ENCODE data around the gene SON.

SON gene

DNA sequence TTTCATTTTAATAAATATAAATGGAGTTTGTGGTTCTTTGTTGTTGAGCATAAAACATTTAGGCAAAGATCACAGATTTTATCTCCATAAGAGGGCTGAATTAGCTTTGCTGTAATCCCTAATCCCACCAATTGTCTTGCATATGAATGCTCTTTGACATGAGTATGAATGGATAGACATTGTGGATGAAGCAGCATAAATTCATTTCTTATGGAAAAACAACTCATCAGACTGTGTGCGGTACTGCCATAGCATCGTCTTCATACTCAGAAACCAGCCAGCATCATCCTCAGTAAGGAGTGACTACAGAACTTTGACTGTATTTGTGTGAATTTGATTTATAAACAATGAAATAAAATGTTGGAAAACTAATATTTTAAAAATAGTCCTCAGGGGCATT, 19.6 kb downstream of the SON start:
- Histone ChIP-seq H3K27me3 (ENCODE audit: low read depth, low read length) (no peaks in the 10 kb centered on the region), H3K27ac (ENCODE audit: low read length) (no peak overlapping the region), H3K9me3 (ENCODE audit: insufficient read depth, low read length) (no peaks in the 10 kb centered on the region), H3K4me3 (ENCODE audit: low read length) (no peak overlapping the region), H4K20me1 (ENCODE audit: insufficient read depth, low read length) (peaks cover 40% of the 10 kb centered on the region), H3K9ac (ENCODE audit: low read length) (no peak overlapping the region), H3K36me3 (replicated peaks; ENCODE audit: low read depth, low read length) (peaks cover 60% of the 10 kb centered on the region), H3K79me2 (ENCODE audit: low read length) (peaks cover 68% of the 10 kb centered on the region), H3K4me2 (ENCODE audit: low read length) (no peak overlapping the region), H2AFZ (ENCODE audit: low read depth, low read length) (no peak overlapping the region), H3K4me1 (ENCODE audit: low read length) (no peaks in the 10 kb centered on the region)
- TF ChIP-seq EZH2phosphoT487 (IDR thresholded peaks at IDR 0.05; ENCODE audit: low read depth) = no peak
- TF ChIP-seq, protein P1, sequence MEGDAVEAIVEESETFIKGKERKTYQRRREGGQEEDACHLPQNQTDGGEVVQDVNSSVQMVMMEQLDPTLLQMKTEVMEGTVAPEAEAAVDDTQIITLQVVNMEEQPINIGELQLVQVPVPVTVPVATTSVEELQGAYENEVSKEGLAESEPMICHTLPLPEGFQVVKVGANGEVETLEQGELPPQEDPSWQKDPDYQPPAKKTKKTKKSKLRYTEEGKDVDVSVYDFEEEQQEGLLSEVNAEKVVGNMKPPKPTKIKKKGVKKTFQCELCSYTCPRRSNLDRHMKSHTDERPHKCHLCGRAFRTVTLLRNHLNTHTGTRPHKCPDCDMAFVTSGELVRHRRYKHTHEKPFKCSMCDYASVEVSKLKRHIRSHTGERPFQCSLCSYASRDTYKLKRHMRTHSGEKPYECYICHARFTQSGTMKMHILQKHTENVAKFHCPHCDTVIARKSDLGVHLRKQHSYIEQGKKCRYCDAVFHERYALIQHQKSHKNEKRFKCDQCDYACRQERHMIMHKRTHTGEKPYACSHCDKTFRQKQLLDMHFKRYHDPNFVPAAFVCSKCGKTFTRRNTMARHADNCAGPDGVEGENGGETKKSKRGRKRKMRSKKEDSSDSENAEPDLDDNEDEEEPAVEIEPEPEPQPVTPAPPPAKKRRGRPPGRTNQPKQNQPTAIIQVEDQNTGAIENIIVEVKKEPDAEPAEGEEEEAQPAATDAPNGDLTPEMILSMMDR (IDR thresholded peaks at IDR 0.05; ENCODE audit: low read depth, low read length) = no peak

DNA sequence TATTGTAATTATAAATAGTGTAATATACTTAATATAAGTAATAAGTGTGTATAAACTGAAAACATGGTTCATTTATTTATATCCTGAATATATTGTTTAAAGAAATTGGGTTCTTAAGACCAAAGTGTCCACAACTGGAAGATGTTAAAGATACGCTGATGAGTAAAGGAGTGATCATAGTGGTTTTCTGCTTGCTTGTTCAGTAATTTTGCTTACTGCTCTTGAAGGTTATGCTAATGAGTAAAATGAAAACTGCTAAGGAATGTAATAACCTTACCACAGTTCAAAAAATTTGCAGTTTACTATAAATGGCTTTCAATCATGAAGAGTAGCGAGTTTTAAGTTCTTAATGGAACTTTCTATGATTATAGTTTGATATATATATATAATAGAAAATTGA, 23.7 kb downstream of the SON start:
- TF ChIP-seq EZH2phosphoT487 (IDR thresholded peaks at IDR 0.05; ENCODE audit: low read depth) = no peak
- TF ChIP-seq, protein P1 (IDR thresholded peaks at IDR 0.05; ENCODE audit: low read depth, low read length) = no peak
- no peaks in the 10 kb centered on the region for H3K27me3 ChIP-seq (ENCODE audit: low read depth, low read length)
- peaks cover 43% of the 10 kb centered on the region for H3K36me3 ChIP-seq (replicated peaks; ENCODE audit: low read depth, low read length)
- H3K4me3 ChIP-seq (ENCODE audit: low read length) = no peak overlapping the region
- no peak overlapping the region for H3K27ac ChIP-seq (ENCODE audit: low read length)
- no peak overlapping the region for H3K9ac ChIP-seq (ENCODE audit: low read length)
- no peak overlapping the region for H3K4me2 ChIP-seq (ENCODE audit: low read length)
- no peaks in the 10 kb centered on the region for H3K4me1 ChIP-seq (ENCODE audit: low read length)
- 0 out of 2 replicates have a peak, but pooled peaks cover 5% of the 10 kb centered on the region for H4K20me1 ChIP-seq (ENCODE audit: insufficient read depth, low read length)
- H3K9me3 ChIP-seq (ENCODE audit: insufficient read depth, low read length) = no peaks in the 10 kb centered on the region
- H2AFZ ChIP-seq (ENCODE audit: low read depth, low read length) = no peak overlapping the region
- H3K79me2 ChIP-seq (ENCODE audit: low read length) = peaks cover 52% of the 10 kb centered on the region

DNA sequence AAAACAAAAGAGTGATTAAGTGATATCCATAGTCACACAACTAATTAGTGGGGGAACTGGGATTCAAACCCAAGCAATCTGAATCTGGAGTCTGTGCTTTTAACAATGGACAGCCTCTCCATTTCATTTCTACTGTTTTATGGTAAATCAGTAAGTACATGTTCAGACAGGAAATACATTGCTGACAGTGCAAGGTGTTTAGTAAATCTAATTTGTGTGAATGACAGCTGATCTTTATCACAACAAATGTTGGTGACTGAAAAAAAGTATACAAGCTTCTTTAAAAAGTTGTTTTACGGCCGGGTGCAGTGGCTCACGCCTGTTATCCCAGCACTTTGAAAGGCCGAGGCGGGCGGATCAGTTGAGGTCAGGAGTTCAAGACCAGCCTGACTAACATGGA, 25.1 kb downstream of the SON start:
- Histone ChIP-seq H3K4me2 (ENCODE audit: low read length) (no peak overlapping the region), H2AFZ (ENCODE audit: low read depth, low read length) (no peak overlapping the region), H3K4me3 (ENCODE audit: low read length) (no peak overlapping the region), H3K27me3 (ENCODE audit: low read depth, low read length) (no peaks in the 10 kb centered on the region), H3K27ac (ENCODE audit: low read length) (no peak overlapping the region), H3K36me3 (replicated peaks; ENCODE audit: low read depth, low read length) (peaks cover 49% of the 10 kb centered on the region), H4K20me1 (ENCODE audit: insufficient read depth, low read length) (no peaks in the 10 kb centered on the region), H3K79me2 (ENCODE audit: low read length) (peaks cover 51% of the 10 kb centered on the region), H3K4me1 (ENCODE audit: low read length) (no peaks in the 10 kb centered on the region), H3K9me3 (ENCODE audit: insufficient read depth, low read length) (no peaks in the 10 kb centered on the region), H3K9ac (ENCODE audit: low read length) (no peak overlapping the region)
- TF ChIP-seq EZH2phosphoT487 (IDR thresholded peaks at IDR 0.05; ENCODE audit: low read depth) = no peak
- TF ChIP-seq, protein P1 (IDR thresholded peaks at IDR 0.05; ENCODE audit: low read depth, low read length) = no peak

DNA sequence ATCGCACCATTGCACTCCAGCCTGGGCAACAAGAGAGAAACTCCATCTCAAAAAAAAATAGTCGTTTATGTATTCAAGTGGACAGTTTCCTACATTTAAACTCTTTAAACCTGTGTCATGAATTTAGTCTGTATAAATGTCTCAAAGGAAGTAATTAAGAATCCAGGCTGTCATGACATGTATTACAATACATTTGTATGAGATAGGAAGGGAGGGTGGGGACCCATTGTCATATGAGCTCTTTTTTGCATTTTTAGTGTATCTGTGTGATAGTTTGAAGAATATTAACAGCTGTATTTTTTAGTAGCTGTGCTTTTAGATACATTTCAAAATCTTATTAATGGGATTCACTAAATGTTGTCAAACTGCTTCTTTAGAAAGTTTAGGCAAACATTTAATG, 25.6 kb downstream of the SON start:
- TF ChIP-seq, protein P1 (IDR thresholded peaks at IDR 0.05; ENCODE audit: low read depth, low read length) = no peak
- no peak for TF ChIP-seq EZH2phosphoT487 (IDR thresholded peaks at IDR 0.05; ENCODE audit: low read depth)
- no peak overlapping the region for H3K9ac ChIP-seq (ENCODE audit: low read length)
- H3K4me3 ChIP-seq (ENCODE audit: low read length) = no peak overlapping the region
- no peaks in the 10 kb centered on the region for H3K9me3 ChIP-seq (ENCODE audit: insufficient read depth, low read length)
- H4K20me1 ChIP-seq (ENCODE audit: insufficient read depth, low read length) = no peaks in the 10 kb centered on the region
- H3K27me3 ChIP-seq (ENCODE audit: low read depth, low read length) = no peaks in the 10 kb centered on the region
- peaks cover 50% of the 10 kb centered on the region for H3K79me2 ChIP-seq (ENCODE audit: low read length)
- H2AFZ ChIP-seq (ENCODE audit: low read depth, low read length) = no peak overlapping the region
- no peak overlapping the region for H3K27ac ChIP-seq (ENCODE audit: low read length)
- H3K4me2 ChIP-seq (ENCODE audit: low read length) = no peak overlapping the region
- peaks cover 54% of the 10 kb centered on the region for H3K36me3 ChIP-seq (replicated peaks; ENCODE audit: low read depth, low read length)
- no peaks in the 10 kb centered on the region for H3K4me1 ChIP-seq (ENCODE audit: low read length)
